SK-N-SH (cell line): Measurements from ENCODE around the gene MYH3. TPM values are rescaled to one million over a fixed set of nuclear protein-coding genes. Genes with fewer than 3 reads are reported as not detected.

ENCODE experiments used
- polyA plus RNA-seq, 3 experiments: library from polyadenylated mRNA; depleted of rRNA; stranded (reverse); fragments of >200 nt; gene quantifications; 2 replicates each; pipeline ENCODE4 v1.2.3, GENCODE V29; 2012

Gene MYH3
- polyA plus RNA-seq, 1 of the 3 experiments (the other 2 are of a cell fraction) = 2.7 TPM

Other genes starting within 250 kb of the MYH3 start
- under 0.01 TPM in 1 of 2 replicates, not detected in the other for gene MYH8, start 235.4 kb downstream of the MYH3 start, polyA plus RNA-seq (2012; rRNA removed)
- gene MYH4, start 187.8 kb downstream of the MYH3 start, polyA plus RNA-seq (2012; rRNA removed) = not detected in 2 replicates
- 0.03 and 0.06 TPM in 2 replicates for gene MYH1, start 138.8 kb downstream of the MYH3 start, polyA plus RNA-seq (2012; rRNA removed)
- gene MYH2, start 107.7 kb downstream of the MYH3 start, polyA plus RNA-seq (2012; rRNA removed) = 0.10 and 0.19 TPM in 2 replicates
- 28.6 and 32.7 TPM in 2 replicates for gene SCO1, start 40.2 kb upstream of the MYH3 start, polyA plus RNA-seq (2012; rRNA removed)
- 7.6 and 10.8 TPM in 2 replicates for gene ADPRM, start 40.3 kb upstream of the MYH3 start, polyA plus RNA-seq (2012; rRNA removed)
- 2.7 and 3.1 TPM in 2 replicates for gene TMEM220, start 72.7 kb upstream of the MYH3 start, polyA plus RNA-seq (2012; rRNA removed)
- not detected in 2 replicates for gene TMEM238L, start 146.8 kb upstream of the MYH3 start, polyA plus RNA-seq (2012; rRNA removed)
- gene PIRT, start 180.8 kb upstream of the MYH3 start, polyA plus RNA-seq (2012; rRNA removed) = not detected in 2 replicates